ENCODE data around the gene PDXK.
"Not testable (repeated sequence)": the region's sequence is repeated elsewhere in the genome, so short reads cannot be mapped to it uniquely, and the experiment has no call there.

The PDXK gene

DNA sequence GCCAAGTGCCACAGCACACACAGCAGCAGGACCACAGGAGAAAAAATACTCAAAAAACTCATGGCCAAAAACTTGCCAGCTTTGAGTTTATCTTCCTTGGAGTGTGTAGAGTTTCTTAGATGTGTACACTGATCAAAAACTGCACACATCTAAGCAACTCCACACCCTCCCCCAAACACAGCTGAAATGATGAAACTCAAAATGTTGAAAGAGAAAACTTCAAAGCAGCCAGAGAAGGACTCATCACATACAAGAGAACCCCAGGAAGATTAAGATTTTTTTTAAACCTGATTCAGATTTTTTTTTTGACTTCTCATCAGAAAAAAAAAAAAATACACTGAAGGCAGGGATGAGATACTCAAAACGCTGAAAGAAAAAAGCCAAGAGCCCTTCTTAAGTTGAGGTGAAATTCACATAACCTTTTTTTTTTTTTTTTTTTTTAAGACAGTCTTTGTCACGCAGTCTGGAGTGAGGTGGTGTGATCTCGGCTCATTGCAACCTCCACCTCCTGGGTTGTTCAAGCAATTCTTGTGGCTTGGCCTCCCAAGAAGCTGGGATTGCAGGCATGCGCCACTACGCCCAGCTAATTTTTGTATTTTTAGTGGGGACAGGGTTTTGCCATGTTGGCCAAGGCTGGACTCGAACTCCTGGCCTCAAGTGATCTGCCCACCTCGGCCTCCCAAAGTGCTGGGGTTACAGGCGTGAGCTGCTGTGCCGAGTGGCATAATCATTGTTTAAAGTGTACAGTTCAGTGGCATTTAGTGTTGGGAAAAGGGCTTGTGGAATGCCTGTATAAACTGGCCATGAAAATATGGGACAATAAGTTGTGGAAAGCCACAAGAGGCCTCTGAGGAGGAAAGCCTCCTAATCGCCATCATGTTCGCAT is 20.9 kb upstream of the PDXK start:
- peak; percentile 73 for DNase-seq (ENCODE audit: low read depth)

DNA sequence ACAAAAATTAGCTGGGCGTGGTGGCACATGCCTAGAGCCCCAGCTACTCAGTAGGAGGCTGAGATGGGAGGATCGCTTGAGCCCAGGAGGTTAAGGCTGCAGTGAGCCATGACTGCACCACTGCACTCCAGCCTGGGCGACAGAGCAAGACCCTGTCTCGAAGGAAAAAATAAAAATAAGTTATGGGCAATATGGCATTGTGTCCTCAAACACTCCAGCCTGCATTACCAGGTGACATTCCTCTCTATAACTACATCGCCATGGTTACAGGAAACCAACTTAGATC is 19.5 kb upstream of the PDXK start:
- not testable (repeated sequence) for DNase-seq (ENCODE audit: low read depth)

DNA sequence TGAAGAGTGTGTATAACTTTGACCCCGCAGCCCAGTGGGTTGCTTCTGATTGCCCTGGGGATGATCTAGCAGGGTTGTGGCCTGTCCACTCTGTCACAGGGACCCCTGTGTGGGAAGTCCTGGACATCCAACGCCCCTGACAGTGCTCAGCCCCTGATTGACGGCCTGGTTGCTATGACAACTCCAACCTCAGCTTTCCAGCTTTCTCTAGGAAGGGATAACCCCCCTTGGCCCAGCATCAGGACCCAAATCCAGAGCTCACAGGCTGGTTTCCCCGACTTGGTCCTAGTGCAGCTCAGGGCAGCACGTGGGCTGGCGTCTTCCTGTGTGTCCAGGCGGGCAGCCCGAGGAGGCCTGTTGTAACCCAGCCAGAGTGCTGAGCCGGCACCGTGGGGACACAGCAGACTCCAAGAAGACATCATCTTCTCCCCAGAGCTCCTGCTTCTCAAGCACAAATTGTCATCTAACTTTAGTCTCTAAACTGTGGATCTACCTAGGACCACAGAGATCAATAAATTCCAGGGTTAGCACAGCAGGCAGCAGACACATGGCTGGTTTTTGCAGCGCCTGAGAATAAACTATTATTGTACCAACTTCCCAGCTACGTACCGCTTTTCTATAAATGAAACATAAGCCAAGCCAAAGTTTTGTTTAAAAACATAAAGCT is 18.9 kb upstream of the PDXK start:
- no peak for DNase-seq (ENCODE audit: low read depth)

DNA sequence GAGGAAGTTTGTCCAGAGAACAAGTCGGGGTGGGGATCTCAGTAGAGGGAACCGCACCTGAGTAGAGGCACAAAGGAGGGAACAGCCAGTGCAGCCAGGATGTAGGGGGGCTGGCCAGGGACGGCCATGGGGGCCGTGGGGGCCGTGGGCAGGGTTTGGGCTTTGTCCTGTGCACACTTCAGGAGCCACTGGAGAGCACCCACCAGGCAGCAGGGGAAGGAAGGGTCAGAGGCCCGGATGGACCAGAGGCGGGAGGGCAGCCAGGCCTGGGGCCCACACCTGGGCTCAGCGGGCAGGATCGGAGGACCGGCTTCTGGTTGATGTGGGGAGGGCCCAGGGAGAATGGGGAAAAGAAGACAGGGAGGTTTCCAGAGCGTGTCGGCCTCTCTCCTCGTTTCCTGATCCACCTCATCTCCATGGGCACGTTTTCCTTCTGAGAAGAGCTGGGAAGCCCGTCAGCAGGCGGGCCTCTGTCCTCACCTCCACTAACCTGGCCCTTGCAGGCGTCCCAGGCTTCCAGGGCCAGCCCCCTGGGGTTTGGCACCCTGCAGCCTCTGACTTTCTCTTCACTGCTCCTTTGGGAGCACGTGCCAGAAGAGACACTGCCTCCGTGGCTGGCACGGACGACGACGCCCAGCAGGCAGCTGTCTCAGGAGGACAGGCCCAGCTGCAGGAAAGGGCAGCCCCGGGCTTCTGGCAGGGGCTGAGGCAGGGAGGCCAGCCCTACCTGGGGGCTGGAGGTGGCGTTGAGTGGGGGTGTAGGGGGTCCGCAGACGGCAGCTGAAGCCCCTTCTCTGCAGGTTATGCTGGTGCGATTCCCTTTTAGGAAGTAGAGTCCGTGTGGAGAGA is 16.8 kb upstream of the PDXK start:
- no peak for DNase-seq (ENCODE audit: low read depth)

DNA sequence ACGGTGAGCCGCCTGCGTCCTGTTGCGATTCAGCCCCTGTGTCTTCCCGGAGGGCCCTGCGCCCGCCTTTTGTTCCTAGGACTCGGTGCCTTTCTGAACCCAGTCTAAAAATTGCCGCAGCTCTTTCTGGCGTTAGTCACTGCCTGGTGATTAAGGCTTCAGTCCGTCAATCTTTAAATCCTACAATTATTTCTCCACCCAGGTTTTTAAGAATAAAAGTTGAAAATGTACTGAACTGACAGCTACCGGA is 16.2 kb upstream of the PDXK start:
- DNase-seq (ENCODE audit: low read depth): no peak

DNA sequence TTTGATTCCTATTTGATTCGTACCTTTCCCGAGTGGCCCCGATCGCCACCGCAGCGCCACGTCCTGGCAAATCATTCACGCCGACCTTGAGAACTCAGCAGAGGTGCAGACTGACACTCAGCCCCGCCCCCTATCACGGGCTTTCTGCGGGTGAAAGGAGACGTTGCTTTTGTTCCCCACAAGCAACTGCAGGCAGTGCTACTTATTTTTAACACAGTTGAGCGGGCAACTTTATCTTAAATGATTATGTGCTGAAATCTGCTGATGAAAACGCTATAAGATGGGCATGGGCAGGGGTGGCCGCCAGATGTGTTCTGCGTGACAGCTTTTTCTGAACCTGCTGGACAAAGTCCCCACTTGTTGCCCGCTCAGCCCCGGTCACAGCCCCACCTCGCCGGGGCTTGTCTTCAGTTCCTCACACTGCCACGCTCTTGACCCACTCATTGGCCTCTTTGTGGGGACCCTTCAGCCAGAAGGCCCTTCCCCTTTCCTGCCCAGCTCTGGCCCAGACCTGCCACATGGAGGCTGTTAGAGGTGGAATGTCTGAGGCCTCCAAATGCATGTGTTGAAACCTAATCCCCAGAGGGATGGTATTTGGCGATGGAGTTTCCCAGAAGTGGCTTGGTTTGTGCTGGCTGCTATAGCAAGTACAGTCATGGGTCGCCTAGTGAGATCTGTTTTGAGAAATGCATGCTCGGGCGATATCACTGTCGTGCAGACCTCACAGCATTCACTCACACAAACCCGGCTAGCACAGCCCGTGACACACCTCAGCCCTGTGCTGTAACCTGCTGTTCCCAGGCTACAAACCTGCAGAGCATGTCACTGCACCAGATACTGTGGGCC is 15.7 kb upstream of the PDXK start:
- DNase-seq (ENCODE audit: low read depth): peak; percentile 94

DNA sequence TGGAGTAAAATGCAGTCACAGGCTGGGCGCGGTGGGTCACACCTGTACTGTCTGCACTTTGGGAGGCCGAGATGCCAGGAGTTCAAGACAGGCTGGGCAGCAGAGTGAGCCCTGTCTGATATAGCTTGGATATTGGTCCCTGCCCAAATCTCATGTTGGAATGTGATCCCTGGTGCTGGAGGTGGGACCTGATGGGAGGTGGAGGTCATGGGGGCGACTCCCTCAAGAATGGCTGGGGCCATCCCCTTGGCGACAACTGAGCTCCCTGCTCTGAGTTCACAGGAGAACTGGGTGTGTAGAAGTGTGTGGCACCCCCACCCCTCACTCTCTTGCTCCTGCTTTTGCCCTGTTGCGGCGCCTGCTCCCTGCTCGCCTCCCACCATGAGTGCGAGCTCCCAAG is 11.5 kb upstream of the PDXK start:
- no peak for DNase-seq (ENCODE audit: low read depth)

DNA sequence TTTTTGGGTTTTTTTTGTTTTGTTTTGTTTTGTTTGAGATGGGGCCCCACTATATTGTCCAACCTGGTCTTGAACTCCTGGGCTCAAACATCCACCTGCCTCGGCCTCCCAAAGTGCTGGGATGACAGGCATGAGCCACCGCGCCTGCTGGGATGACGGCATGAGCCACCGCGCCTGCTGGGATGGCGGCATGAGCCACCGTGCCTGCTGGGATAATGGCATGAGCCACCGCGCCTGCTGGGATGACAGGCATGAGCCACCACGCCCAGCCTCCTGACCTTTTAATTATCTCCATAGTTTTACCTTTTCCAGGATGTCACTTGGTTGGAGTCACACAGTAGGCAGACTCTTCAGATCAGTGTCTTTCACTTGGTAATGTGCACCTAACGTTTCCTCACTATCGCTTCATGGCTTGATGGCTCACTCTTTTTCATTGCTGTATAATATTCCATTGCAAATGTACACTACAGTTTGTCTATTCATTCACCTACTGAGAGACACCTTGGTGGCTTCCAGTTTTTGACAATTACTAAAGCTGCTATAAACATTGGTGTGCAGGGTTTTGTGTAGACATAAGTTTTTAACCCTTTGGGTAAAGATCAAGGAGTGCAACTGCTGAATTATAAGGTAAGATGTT is 10.1 kb upstream of the PDXK start:
- DNase-seq (ENCODE audit: low read depth): no peak

DNA sequence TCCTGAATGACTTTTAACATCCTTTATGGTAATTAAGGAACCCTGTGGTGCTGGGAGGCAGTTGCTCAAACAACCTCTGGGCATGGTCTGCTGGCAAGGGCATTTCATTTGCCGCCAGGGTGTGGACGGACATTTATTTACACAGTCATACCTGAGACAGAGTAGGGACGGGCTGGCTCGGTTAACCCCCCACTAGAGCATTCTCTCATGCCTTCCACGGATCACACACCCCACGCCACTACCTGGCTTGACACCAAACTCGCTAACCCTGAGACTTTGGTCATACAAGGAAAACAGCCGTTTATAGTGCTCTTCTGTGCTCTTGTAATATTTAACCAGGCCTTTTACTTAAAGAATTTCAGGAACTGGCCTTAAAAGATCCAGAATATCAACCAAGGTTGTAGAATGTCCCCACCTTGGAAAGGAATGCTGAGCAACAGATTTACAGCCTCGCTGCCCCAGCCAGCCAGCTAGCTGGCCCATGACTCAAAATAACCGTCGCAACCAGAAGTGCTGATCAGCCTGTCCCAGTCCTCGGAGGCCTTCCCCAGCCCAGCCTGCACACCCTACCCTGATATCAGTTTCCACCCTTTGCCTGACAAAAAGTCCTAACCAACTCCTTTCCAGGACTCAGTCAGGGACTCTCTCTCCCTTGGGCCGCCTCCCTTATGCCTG is 6.5 kb upstream of the PDXK start:
- no peak for DNase-seq (ENCODE audit: low read depth)

DNA sequence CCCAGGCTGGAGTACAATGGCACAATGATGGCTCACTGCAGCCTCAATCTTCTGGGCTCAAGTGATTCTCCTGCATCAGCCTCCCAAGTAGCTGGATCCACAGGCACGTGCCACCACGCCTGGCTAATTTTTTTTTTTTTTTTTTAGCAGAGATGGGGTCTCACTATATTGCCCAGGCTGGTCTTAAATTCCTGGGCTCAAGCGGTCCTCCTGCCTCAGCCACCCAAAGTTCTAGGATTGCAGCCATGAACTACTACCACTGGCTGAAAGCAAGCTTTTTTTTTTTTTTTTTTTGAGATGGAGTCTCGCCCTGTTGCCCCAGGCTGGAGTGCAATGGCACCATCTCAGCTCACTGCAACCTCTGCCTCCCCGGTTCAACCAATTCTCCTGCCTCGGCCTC is 5.8 kb upstream of the PDXK start:
- not testable (repeated sequence) for DNase-seq (ENCODE audit: low read depth)

DNA sequence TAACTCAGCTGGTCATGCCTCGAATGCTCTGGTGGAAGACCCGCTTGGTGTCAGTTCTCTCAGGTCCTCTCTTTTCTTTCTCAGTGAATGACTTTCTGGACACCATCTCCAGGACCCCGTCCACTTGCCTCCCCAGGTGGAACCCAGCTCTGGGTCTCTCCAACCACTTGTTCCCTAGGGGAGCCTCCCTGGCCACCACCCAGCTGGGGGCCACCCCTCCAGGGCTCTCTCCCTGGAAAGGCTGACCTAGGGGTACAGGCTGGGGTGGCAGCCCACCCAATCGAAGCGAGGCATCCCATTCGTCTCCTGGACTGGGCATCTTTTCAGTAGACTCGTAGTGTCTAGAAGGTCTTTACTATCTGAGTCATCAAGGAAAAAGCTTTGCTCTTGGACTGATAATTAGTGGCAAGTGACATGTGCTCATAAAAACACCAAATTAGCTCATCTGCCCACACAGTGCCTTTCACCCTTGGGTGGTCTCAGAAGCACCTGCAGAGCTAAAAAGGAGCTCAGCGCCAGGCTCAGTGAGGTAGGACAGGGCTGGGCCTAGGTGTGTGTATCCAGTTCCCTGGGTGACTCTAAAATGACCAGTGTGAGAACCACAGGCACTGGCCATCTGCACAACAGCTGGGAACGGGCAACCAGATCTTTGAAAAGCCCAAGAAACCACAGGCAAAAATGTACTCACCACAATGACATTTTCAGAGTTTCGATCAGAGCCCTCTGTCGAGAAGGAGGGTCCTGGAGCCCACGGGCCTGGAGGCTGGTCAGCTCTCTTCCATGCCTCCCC is 2.4 kb upstream of the PDXK start:
- DNase-seq (ENCODE audit: low read depth): peak; percentile 55

DNA sequence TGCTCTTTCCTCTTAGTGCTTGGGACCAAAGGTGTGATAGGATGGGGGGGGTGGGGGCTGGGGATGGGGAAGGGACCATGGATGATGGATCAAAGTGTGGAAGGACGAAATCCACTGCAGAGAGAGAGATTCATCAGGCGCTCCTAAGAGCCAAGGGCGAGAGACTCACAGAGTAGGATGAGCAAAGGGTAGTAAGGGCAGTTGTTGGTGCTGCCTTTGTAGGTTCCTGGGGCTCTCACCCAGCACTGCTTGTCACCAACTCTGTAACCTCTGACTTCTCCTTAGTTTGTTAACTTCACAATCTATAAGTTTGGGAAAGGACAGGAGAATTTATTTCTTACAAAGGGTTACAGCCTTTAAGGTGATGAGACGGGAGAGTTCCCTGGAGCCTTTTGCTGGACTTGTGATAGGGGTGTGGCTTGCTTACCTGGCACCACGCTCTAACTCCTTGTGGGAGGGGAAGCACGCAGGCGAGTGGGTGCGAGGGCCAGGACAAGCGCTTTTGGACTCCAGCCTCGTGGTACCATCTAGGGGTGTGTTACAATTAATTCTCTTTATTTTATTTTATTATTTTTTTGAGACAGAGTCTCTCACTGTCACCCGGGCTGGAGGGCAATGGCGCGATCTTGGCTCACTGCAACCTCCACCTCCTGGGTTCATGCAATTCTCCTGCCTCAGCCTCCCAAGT is 1.6 kb upstream of the PDXK start:
- no peak for DNase-seq (ENCODE audit: low read depth)

DNA sequence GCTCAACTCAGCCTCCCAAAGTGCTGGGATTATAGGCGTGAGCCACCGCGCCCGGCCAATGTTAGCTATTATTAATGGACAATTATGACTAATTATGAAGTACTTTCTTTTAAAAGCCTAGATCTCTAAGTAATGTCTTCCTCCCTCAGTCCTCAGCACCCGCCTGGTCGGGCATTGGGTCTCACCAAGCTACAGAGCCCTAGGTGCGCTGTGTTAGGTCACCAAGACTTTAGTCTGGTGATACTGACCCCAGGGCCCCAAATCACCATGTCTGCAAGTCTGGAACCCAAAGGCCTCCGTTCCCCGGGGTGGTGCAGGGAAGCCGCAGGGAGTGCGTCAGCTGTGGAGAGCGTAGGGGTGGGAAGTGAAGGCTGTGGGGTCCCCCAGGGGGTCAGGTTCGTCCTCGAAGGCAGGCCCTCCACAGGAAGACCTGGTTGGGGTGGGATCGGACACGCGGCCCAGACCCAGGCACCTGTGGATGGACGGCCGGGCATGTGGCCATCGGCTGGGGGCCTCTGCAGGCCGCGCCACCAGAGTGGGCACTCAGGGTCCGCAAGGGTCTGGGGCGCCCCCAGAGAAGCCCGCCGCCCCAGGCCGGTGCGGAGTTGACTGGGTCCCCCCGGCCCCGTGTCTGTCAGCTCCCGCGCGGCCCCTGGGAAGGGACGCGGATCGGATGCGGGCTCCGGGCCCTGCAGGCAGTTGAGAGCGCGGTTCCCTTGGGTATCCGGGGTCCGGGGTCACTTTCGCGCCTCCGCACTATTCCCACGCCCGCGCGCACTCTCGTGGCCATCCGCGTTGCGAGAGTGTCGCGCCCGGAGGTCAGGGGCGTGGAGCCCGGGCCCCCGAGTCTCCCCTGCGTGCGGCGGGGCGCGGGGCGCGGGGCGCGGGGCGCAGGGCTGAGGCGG is 710 bp upstream of the PDXK start:
- DNase-seq (ENCODE audit: low read depth): no peak

DNA sequence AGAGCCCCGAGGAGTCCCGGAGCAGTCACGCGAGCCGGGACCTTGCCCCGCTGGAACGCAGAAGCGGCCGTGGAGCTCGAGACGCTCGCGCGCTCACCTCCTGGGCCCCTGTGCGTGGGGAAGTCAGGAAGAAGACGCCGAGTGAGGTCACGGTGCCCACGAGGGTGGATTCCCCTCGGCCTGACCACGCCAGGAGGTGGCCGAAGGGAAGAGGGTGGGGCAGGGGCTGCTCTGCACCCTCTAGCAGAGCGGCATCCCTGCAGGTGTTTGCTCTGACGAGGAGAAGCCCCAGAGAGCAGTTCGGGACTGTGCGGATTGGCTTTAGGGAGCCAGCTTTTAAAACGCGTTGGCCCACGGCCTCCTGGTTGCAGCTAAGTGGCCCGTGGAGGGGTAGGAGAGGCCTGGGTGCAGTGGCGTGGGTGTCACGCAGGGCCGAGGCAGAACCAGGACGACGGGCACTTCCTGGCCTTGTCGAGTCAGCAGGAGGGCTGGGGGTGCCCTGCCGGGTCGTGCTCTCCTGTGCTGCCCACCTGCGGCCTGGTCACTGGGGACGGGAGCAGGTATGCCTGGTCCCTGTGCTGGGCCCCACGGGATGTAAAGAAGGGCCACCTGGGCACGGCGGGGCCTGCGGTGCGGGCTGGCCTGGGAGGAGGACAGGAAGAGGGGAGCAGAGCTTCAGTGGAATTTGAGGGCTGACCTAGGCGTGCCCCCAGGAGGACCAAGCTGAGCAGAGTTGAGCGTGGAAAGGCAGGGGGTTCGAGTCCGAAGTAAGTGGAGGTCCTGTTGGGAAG is 1.0 kb downstream of the PDXK start:
- no peak for DNase-seq (ENCODE audit: low read depth)

DNA sequence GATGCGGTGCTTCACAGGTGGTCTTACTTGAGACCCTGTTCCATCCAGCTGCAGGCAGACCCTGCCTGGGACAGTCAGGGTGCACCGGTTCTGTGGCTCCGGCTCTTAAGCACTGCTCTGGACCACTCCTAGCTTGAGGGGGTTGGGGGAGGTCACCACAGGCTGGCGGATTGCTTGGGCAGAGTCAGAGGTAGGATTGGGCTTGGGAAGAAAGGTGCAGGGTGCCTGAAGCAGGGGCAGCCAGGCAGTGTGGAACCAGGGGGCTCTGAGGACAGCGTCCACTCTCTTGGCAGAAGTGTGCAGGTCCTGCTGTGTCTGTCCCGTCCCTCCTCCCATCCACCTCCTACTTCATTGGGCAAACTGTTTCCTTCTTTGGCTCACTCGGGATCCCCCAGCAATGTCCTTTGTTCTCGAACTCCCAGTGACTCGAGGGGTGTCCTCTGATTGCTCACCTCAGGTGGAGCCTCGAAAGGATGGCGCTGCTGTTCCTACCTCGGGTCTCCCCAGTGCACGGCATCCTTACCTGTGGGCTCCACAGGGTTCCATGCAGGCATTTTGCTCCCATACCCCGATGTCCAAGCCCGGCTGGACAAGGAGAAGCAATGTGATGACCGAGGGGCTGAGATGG is 1.7 kb downstream of the PDXK start:
- DNase-seq (ENCODE audit: low read depth): no peak

DNA sequence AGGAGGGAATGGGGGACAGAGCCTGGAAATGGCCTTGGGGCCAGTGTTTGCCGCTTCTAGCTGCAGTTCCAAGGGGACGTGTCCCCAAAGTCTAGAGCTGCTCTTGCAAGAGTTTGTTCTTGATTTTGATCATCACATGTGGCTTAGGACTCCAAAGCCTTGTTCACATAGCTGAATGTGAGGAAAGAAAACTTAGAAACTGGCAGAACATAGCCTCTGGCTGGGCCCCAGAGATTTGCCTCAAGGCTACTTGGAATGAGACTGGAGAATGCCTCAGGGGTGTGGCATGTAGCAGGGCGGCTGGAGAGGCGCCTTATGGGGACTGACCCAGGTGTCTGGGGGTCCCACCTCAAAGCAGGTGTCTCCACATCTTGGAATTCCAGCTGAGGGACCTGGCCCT is 2.3 kb downstream of the PDXK start:
- peak; percentile 67 for DNase-seq (ENCODE audit: low read depth)

DNA sequence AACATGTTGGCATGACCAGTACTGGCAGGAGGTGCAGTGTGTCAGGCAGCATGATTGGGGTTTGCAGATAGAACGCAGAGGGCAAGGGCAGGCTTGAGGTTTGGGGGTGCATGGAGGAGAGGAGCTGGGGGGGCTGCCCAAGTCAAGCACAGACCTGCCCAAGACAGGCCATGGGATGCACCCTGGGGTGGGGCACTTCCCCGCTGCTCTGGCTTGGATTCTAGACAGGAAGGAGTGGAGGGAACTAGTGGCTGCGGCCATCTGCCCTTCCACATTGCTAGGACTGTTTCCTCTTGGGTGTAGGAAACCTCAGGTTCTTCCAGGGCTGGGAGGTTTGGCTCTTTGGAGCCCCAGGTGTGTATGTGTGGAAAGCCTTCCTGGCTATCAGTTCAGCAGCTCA is 3.0 kb downstream of the PDXK start:
- no peak for DNase-seq (ENCODE audit: low read depth)
